Hepatocyte (in vitro differentiated cells): Measurements from ENCODE around the gene DYNC1I1. TPM values are rescaled to one million over a fixed set of nuclear protein-coding genes. Genes with fewer than 3 reads are reported as not detected.

ENCODE experiments used
- DNase-seq: peaks from one replicate; pipeline ENCODE4 v3.0.0-alpha.2; 2016; ENCODE audit warnings: low spot score
- H2AFZ ChIP-seq: fragments of 200-600 bp; sonication (generic); 2 replicates; pipeline ENCODE4 v1.6.0; 2016; ENCODE audit warnings: antibody characterized with exemption, mild to moderate bottlenecking
- H3K27ac ChIP-seq: fragments of 200-600 bp; sonication (generic); 2 replicates; pipeline ENCODE4 v1.5.1; 2016; ENCODE audit warnings: mild to moderate bottlenecking
- H3K27me3 ChIP-seq: fragments of 200-600 bp; sonication (generic); 2 replicates; pipeline ENCODE4 v1.6.1; 2016
- H3K36me3 ChIP-seq: fragments of 200-600 bp; sonication (generic); replicated peaks from 2 replicates; pipeline ENCODE4 v1.5.1; 2016; ENCODE audit warnings: low read depth; ENCODE audit not compliant: insufficient read depth
- H3K4me1 ChIP-seq: fragments of 200-600 bp; sonication (generic); 2 replicates; pipeline ENCODE4 v1.5.1; 2016; ENCODE audit warnings: mild to moderate bottlenecking, moderate library complexity; ENCODE audit not compliant: insufficient read depth
- H3K4me2 ChIP-seq: fragments of 200-600 bp; sonication (generic); 2 replicates; pipeline ENCODE4 v1.6.0; 2016
- H3K4me3 ChIP-seq: fragments of 200-600 bp; sonication (generic); 2 replicates; pipeline ENCODE4 v1.5.1; 2016; ENCODE audit warnings: mild to moderate bottlenecking
- H3K79me2 ChIP-seq: fragments of 200-600 bp; sonication (generic); 2 replicates; pipeline ENCODE4 v1.6.0; 2017; ENCODE audit warnings: mild to moderate bottlenecking
- H3K9me2 ChIP-seq: fragments of 200-600 bp; sonication (generic); replicated peaks from 2 replicates; pipeline ENCODE4 v1.6.0; 2017; ENCODE audit warnings: mild to moderate bottlenecking; ENCODE audit not compliant: insufficient read depth
- H3K9me3 ChIP-seq: fragments of 200-600 bp; sonication (generic); 2 replicates; pipeline ENCODE4 v1.5.1; 2016; ENCODE audit warnings: low read depth, mild to moderate bottlenecking
- H4K20me1 ChIP-seq: fragments of 200-600 bp; sonication (generic); 2 replicates; pipeline ENCODE4 v1.6.0; 2016; ENCODE audit warnings: mild to moderate bottlenecking; ENCODE audit not compliant: insufficient read depth, poor library complexity, severe bottlenecking
- CTCF ChIP-seq: fragments of 200-600 bp; sonication (generic); IDR thresholded peaks from 2 replicates; pipeline ENCODE4 v1.5.1; 2016; ENCODE audit warnings: antibody characterized with exemption, mild to moderate bottlenecking; ENCODE audit not compliant: poor library complexity
- EZH2 ChIP-seq: fragments of 200-600 bp; sonication (generic); IDR thresholded peaks from 2 replicates; pipeline ENCODE4 v1.6.1; 2016; ENCODE audit warnings: antibody characterized with exemption, mild to moderate bottlenecking, borderline replicate concordance
- EZH2phosphoT487 ChIP-seq: fragments of 200-600 bp; sonication (generic); IDR thresholded peaks from one replicate; pipeline ENCODE4 v1.6.1; 2018; ENCODE audit warnings: antibody characterized with exemption, mild to moderate bottlenecking, low read depth, moderate library complexity; ENCODE audit not compliant: unreplicated experiment, severe bottlenecking
- WGBS: methylation state at CpG from one replicate; pipeline ENCODE4 v1.1.6; 2016; ENCODE audit warnings: low lambda C conversion rate; ENCODE audit errors: missing lambda C conversion rate; 5-methylcytosine and 5-hydroxymethylcytosine counted together
- polyA plus RNA-seq: library from polyadenylated mRNA; unstranded; fragments of >200 nt; fragmentation: Nextera tagmentation; extraction: Ambion mirVana; gene quantifications from 2 replicates; pipeline ENCODE4 v1.2.1, GENCODE V29; 2016
- total RNA-seq: library from RNA; depleted of rRNA; stranded (reverse); fragments of >200 nt; gene quantifications from 2 replicates; pipeline ENCODE4 v1.2.3, GENCODE V29; 2014

The DYNC1I1 gene
- total and polyA plus RNA-seq, 2 experiments from 2014 or later, result 2.5 to 3.7 TPM

GRCh38 chr7:95910341-95910740 lies 138.0 kb downstream of the DYNC1I1 start:
- Histone ChIP-seq H3K4me1 (no peaks in the 10 kb centered on the region), H3K27me3 (peaks cover 18% of the 10 kb centered on the region), H3K27ac (no peak overlapping the region), H4K20me1 (no peaks in the 10 kb centered on the region), H3K36me3 (no peaks in the 10 kb centered on the region), H3K4me3 (no peak overlapping the region), H3K9me2 (no peaks in the 10 kb centered on the region), H3K79me2 (no peaks in the 10 kb centered on the region), H2AFZ (no peak overlapping the region), H3K9me3 (no peaks in the 10 kb centered on the region), H3K4me2 (no peak overlapping the region)
- no peak for DNase-seq
- TF ChIP-seq EZH2phosphoT487, result no peak
- no peak for TF ChIP-seq EZH2
- no peak for TF ChIP-seq CTCF

GRCh38 chr7:95915731-95916130 lies 143.4 kb downstream of the DYNC1I1 start:
- DNase-seq, result no peak
- Histone ChIP-seq H3K79me2 (no peaks in the 10 kb centered on the region), H2AFZ (no peak overlapping the region), H3K4me3 (no peak overlapping the region), H3K27me3 (peaks cover 18% of the 10 kb centered on the region), H3K9me2 (no peaks in the 10 kb centered on the region), H3K9me3 (no peaks in the 10 kb centered on the region), H4K20me1 (no peaks in the 10 kb centered on the region), H3K4me2 (peak overlapping the region; percentile 65), H3K36me3 (no peaks in the 10 kb centered on the region), H3K4me1 (no peaks in the 10 kb centered on the region), H3K27ac (no peak overlapping the region)
- TF ChIP-seq EZH2, result no peak
- no peak for TF ChIP-seq CTCF
- 63% methylated on average over 3 of the region's 3 CpGs for WGBS

- Histone ChIP-seq H2AFZ (no peak overlapping the region), H3K4me1 (no peaks in the 10 kb centered on the region), H3K79me2 (no peaks in the 10 kb centered on the region), H3K27me3 (peaks cover 18% of the 10 kb centered on the region), H3K27ac (no peak overlapping the region), H3K9me2 (no peaks in the 10 kb centered on the region), H3K9me3 (no peaks in the 10 kb centered on the region), H3K36me3 (no peaks in the 10 kb centered on the region), H4K20me1 (no peaks in the 10 kb centered on the region), H3K4me3 (no peak overlapping the region), H3K4me2 (peak overlapping the region; percentile 65)
- WGBS, result 32% methylated on average over 19 of the region's 19 CpGs
- TF ChIP-seq EZH2 (no peak), CTCF (peak; percentile 98)
- DNase-seq, result peak; percentile 86
Measured at GRCh38 chr7:95916573-95917297, 144.4 kb downstream of the DYNC1I1 start.

GRCh38 chr7:95917634-95918033 lies 145.3 kb downstream of the DYNC1I1 start:
- Histone ChIP-seq H3K4me1 (no peaks in the 10 kb centered on the region), H3K9me3 (no peaks in the 10 kb centered on the region), H3K27ac (no peak overlapping the region), H3K27me3 (peaks cover 18% of the 10 kb centered on the region), H3K9me2 (no peaks in the 10 kb centered on the region), H3K79me2 (no peaks in the 10 kb centered on the region), H3K4me2 (peak overlapping the region; percentile 65), H4K20me1 (no peaks in the 10 kb centered on the region), H2AFZ (no peak overlapping the region), H3K4me3 (no peak overlapping the region), H3K36me3 (no peaks in the 10 kb centered on the region)
- 81% methylated on average over 8 of the region's 8 CpGs for WGBS
- no peak for DNase-seq
- TF ChIP-seq EZH2phosphoT487, result no peak
- no peak for TF ChIP-seq CTCF
- no peak for TF ChIP-seq EZH2
